NOMO-1 treated with dmso at 0.1 percent for 144 hours (cell line): ENCODE results near the gene SHROOM3.
"Not testable (repeated sequence)": the region's sequence is repeated elsewhere in the genome, so short reads cannot be mapped to it uniquely, and the experiment has no call there.

Experiments
- DNase-seq: peaks from one replicate; lab custom pipeline; 2025; ENCODE audit not compliant: unreplicated experiment; lab: John Stamatoyannopoulos, UW

The SHROOM3 gene

DNA sequence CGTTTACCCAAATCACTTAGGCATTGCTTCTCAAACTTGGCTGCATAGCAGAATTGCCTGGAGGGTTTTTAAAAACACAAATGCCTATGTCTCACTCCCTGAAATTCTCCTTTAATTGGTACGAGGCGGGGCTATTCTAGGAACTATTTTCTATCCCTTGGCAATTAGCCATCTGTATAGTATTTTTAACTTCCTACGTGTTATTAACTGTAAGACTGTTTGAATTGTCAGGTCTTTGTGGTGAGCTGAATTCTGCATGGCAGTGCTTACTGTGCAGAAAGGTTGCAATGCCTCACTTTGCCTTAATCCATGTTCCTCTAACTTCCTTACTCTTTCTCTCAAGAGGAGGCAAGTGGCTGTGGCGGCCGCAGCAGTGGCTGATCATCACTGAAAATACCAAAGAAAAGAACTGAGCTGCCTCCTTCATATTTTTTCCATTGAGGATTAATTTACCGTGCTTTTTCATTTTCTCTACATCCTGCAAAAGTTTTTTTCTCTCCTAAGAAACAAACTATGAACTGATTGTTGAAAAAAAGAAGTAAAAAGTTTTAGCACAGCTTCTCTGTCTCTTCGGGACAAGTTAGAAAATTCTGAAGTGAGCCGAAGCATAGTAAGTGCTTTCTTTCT is at the start of gene SHROOM3:
SHROOM3 (plus strand) TSS at position 329 of the 627 bp plus-strand sequence. CDS start 824 bp downstream, outside the sequence.
- DNase-seq, result no peak

DNA sequence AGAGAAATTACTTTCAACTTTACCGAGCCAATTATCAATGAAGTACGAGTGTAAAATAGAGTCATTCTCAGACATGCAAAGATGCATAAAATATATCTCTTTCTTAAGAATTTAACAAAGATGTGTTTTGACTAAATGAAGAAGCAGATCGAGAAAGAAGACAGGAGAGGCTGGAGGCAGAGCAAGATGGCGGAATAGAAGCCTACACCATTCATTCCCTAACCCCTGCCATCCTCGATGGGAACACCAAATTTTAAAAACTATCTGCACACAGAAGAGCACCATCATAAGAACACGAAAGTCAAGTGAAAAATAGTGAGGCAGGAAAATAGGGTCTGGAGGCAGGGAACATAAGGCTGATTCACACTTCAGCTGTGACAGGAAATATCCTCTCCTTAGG is 49.1 kb upstream of the SHROOM3 start:
- DNase-seq, result no peak

DNA sequence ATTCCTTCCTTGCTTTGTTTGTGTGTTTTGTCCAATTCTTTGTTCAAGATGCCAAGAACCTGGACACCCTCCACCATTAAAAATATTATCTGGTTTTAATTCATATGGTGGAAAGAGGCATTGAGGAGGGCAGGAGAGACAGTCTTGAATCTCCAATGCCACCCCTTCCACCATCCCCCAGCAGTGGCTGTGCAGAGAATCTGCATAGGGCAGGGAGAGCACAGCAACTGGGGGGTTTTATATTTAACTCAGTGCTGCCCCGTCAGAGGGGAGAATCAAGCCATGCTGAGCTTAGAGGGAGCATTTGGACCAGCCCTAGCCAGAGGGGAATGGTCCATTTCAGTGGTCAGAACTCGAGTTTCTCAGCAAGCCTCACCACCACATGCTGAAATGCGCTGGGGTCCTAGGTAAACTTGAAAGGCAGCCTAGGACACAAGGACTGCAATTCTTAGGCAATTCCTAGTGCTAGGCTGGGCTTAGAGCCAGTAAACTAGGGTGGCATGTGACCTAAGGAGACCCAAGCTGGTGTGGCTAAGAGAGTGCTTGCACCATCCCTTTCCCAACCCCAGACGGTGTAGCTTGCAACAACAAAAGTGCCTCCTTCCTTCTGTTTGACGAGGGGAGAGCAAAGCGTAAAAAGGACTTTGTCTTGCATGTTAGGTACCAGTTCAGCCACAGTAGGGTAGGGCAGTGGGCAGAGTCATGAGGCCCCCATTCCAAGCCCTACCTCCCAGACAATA is 48.3 kb upstream of the SHROOM3 start:
- peak; percentile 27 for DNase-seq

DNA sequence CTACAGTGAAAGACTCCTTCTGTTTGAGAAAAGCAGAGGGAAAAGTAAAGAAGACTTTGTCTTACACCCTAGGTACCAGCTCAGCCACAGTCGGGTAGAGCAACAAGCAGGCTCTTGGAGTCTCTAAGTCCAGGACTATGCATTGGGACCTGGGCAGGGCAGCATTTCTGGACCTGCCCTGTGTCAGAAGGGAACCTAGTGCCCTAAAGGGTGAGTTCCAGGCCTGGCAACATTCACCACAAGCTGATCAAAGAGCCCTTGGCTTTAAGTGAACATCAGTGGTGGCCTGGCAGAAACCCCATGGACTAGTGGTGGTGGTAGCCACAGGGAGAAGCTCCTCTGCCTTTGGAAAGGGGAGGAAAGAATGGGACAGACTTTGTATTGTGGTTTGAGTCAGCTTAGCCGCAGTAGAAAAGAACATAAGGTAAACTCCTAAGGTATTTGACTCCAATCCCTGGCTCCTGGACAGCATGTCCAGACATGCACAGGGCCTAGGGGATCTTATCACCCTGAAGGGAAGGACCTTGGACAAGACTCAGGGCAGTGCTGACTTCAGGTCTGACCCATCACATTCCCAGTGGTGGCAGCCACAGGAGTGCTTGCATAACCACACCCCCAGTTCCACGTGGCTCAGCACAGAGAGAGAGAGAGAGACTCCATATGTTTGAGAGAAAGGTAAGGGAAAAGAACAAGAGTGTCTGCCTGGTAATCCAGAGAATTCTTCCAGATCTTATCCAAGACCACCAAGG is 46.7 kb upstream of the SHROOM3 start:
- no peak for DNase-seq

DNA sequence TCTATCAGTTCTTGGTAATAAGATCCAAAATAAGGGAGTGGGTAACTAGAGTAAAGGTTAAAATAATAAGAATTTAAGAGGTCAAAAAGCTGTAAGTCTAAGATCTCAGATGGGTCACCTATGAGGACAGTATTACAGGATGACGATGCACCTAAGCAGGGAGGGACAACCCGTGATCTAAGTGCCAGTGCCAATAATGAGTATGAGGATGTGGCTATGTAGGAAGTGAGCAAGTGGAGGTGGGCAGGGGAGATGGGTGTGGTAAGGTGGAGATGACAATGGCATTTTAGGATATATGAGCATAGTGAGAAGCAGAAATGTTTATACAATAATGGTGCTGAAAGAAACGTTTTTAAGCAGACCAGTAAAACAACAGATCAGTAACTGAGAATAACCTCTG is 33.4 kb upstream of the SHROOM3 start:
- no peak for DNase-seq

DNA sequence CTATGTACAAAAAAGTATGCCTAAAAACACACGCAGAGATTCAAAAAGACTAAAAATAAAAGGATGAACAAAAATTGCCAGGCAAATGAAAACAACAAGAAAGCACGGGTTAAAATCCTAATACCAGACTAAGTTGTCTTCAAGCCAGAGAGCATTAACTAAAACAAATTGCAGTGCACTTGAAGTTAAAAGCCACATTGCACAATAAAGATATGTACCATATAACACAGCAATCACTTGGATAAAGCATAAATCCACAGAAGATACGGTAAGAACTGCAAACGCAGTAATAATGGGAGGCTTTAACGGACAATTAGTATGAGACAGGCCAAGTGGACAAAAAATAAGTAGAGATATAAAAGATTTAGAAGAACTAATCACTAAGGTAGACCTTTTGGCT is 28.9 kb upstream of the SHROOM3 start:
- DNase-seq, result no peak

DNA sequence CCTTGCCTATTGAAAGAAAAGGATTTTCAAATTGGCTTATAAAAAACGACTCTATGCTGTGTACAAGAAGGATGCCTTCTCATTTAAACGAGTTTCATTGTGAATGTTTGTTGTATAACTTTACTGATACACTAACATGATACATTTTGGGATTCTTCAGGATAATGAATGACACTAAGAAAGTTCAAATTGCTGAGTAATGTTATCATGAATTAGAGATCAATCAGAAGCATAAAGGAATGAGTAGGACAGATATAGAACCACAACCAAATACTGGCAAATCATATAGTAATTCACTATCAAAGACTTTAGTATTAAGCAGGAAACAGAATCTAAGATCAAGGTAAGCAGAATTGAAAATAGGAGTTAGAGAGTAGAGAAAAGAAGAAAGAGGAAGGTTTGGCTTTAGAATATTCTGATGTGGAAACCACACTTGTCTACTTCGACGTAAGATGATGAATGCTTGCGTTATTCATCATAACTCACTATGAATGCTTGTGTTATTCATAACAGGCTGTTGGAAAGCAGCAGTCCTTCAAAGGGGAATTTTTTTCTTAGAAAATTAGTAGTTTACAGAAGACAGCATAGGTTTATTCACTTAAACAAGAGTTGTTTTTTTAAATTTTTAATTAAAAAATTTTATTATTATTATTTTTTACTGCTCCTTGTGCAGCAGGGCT is 27.4 kb upstream of the SHROOM3 start:
- no peak for DNase-seq

DNA sequence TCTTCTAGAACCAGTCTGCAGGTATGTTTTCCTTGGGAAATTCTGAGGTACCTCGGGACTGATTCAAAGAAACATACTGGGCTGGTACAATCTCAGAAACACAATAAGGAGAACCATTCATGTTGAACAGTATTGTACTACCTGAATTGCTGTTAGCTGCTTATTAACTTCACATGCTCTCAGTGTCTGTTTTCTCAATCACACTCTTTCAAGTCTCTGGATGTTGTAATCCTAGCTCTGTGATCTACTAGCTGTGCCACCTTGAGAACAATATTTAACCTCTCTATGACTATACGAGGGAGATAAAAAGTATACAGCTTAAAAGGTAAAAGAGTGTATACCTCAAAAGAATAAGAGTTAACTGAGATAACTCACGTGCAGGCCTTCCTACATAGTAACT is 24.4 kb upstream of the SHROOM3 start:
- no peak for DNase-seq

DNA sequence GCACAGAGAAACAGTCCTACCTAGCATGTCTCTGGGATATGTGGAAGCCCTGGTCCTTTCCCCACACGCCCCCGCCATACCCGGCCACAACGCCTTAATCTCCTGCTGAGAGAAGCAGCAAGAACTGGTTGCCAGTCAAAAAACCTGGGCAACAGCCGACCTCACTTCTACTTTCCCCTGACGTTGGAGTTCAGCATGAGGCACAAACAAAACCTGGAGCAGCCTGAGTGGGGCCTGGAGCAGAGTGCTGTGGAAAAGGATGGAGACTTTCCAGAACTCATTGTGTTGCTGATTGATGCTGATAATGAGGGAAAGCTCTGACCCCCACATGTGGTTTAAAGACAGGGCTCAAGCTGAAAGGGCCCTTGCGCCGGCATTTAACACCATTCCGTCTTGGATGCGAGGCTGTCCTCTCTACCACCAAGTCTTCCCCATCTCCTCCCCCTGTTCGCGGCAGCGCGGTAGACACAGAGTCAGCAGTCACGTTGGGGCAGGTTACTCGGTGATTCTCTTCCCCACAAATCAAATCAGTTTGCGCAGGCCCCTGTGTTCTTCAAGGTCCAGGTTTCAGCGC is 14.8 kb upstream of the SHROOM3 start:
- DNase-seq, result no peak

DNA sequence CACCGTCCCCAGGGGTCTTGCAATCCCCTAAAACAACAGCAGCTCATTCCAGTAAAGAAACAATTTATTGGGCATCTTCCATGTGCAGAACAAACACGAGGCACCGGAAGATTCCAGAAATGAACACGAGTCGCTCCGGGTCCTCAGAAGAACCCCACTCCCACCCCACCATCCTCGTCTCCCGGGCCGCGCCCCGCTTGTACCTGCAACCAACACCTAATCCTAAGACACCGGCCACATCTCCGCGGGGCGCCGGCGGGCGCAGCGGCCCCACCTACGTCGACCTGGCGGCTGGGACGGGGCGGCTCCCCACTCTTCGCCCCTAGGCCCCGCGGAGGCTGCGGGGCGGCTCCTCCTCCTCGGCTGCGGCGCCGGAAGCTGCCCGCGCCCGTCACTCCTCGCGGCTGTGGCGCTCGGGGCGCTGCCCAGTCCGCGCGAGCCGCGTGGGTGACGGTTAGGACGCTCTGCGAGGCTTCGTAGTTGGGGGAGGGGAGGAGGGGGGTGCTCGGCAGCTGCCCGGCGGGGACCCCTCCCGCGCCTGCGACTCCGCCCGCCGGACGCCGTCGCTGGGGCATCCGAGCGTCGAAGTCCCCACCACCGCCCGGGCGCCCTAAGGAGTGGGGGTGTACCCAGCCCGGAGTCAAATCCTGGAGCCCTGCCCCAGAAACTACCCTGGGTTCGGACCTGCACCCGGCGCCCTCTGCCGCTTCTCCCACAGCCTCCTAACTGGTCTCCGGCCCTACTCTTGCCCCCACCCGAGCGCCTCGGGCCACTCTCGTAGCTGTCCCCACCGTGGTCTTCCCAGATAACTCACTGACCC is 14.1 kb upstream of the SHROOM3 start, which contains the start of gene CCDC158:
CCDC158 (minus strand) TSS at position 380 of the 820 bp plus-strand sequence. CDS start 17,934 bp downstream, outside the sequence.
- DNase-seq, result no peak

DNA sequence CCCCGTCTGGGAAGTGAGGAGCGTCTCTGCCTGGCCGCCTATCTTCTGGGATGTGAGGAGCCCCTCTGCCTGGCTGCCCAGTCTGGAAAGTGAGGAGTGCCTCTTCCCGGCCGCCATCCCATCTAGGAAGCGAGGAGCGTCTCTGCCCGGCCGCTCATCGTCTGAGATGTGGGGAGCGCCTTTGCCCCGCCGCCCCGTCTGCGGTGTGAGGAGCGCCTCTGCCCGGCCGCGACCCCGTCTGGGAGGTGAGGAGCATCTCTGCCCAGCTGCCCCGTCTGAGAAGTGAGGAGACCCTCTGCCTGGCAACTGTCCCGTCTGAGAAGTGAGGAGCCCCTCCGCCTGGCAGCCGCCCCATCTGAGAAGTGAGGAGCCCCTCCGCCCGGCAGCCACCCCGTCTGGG is 11.9 kb upstream of the SHROOM3 start:
- DNase-seq, result not testable (repeated sequence)

DNA sequence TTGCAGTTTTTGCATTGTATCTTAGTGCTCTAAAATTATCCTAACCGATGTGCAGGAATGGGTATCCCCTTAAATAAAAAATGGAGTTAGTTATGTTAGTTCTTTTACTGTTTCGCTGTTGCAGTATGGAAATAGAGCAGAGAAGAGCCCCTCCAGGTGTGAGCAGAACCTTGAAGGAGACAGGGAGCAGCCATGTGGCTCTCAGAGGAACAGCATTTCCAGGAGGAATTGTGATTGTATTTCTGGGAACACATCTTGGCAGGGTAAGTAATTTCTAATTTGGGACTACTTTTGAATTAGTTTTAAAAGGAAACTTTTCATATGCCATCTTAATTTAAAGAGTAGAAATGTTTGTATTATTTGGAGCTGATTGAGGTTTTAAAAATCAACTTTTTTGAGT is 8.8 kb upstream of the SHROOM3 start:
- DNase-seq, result no peak

DNA sequence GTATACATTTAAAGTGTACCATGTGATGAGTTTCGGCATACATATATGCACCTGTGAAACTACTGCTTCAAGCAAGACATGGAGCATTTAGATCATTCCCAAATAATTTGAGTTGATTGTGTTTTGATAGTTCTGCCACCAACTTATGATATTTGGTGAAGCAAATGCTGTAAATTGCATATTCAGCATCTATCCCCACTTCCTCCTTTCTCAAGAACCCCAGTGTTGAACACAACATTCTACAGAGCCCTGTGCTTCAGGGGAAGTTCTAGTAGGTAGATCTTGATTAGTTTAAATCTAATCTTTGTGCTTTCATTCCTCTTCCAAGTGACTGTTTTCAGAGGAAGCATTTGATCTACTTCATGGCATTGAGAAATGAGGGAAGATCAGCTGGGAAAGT is 5.4 kb upstream of the SHROOM3 start:
- peak; percentile 7 for DNase-seq

DNA sequence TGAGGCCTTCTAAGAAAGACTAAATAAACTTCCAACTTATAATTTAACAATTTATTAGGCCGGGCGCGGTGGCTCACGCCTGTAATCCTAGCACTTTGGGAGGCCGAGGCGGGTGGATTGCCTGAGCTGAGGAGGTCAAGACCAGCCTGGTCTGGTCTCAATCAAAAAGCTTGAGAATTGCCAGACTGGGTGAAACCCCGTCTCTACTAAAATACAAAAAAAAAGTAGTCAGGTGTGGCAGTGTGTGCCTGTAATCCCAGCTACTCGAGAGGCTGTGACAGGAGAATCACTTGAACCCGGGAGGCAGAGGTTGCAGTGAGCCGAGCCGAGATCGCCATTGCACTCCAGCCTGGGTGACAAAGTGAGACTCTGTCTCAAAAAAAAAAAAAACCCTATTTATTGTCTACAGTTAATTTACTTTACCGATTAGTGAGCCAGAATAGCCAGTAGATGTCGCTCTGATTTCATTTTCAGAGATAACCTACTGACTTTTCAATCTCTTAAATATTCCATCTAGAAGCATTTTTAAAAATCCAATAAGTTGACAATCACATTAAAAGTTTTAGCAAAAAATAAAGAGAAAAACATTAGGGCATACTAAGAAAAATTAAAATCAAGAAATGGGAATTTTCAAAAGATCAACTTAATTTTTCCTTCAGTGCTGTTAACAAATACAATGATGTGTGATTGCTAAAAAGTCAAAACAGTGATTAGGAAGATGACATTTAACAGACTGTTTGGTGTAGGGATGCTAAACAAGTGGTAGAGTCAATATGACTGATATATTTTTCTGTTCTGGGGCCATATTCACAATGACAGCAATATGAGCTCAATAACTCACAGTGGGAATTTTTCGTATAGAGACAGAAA is 4.3 kb upstream of the SHROOM3 start:
- no peak for DNase-seq

DNA sequence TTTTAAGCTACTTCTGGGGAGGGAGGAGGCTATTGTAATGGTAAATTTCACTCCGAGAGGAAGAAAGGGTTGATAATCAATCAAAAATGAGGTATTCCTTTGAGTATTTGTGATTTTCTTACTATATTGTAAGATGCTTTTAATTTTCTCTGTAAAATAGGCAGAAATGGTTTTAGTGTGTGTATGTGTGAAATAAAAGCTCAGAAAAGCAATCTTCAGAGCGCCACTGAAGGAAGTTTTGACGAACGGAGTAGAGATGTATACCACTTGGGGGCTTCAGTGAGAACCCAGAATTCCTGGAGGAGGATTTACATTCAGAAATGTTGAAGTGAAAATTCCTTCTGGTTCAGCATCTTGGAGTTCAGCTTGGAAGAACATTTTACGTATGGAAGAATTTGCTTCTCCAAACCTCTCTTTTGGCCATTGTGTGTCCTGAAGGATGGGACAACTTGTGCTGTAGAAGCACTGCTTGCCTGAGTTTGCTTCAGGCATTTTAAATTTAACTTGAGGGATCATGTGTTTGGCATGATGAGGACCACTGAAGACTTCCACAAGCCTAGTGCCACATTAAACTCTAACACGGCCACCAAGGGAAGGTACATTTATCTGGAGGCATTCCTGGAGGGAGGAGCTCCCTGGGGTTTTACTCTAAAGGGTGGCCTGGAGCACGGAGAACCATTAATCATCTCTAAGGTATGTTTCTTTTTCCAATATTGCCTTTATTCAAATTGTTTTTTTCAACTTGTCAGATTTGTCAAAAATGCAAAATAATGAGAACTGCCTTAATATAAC is 695 bp downstream of the SHROOM3 start:
- DNase-seq, result no peak

DNA sequence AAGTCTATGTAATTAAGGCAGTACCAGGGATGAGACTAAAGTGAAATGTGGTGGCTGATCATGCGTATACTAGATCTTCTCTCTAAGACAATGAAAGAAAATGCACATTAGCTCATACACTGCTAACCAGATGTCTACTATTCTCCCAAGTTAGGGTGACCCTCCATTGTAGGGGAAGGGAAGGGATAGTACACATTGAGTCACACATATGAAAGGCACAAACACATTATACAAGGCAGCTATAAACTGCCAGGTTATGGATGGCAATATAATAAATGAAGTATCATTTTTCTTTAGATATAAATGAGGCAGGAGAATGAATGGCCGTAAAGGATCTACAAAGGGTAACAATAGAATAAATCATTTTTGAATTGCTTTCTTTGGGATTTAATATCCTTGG is 4.5 kb downstream of the SHROOM3 start:
- no peak for DNase-seq

DNA sequence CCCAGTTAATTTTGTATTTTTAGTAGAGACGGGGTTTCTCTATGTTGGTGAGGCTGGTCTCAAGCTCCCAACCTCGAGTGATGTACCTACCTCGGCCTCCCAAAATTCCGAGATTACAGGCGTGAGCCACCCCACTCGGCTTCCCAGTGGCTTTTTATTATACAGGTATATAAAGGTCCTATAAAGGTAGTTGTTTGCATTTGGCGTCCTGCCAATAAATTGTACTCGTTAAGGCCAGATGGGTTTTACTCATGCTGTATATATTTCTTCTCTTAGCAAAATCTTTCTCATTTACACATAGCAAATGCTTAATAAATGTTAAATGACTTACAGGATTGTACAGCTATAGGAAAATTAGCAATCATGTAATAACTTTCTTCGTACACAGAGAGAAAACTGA is 6.9 kb downstream of the SHROOM3 start:
- DNase-seq, result no peak

DNA sequence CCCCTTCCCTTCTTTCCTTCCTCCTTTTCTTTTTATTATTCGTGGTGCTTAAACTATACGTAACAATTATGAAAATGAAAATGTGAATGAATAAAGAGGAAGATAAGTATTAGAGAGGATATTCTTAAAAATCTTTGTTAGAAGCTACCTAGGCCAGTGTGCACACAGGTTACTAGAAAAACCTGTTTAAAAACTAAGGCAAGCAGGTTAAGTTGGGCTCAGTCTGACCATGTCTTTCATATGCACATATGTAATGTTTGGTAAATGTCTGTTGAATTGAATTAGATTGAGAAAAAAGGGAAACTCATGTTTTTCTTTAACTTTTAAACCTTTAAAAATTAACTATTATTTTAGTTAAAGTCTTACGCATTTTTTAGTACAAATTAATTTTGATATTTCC is 7.8 kb downstream of the SHROOM3 start:
- no peak for DNase-seq
